ENCODE data around the gene SPTLC3. TPM values are rescaled to one million over a fixed set of nuclear protein-coding genes. Genes with fewer than 3 reads are reported as not detected.
A peak's percentile ranks its signal among the peaks of the same experiment; 100 is the strongest.

SPTLC3 gene
- total RNA-seq, 1 donor from 2014 or later: 10.6 TPM

GRCh38 chr20:13117200-13117599, 108.4 kb downstream of the SPTLC3 start:
- DNase-seq (ENCODE audit: extremely low spot score, unreplicated experiment): no peak
- Mint-ChIP-seq H3K27me3 (no peaks in the 10 kb centered on the region), H3K27ac (no peak overlapping the region), H3K9me3 (no peaks in the 10 kb centered on the region), H3K36me3 (no peaks in the 10 kb centered on the region), H3K4me1 (ENCODE audit: unreplicated experiment) (peaks cover 15% of the 10 kb centered on the region), H3K4me3 (no peak overlapping the region)
- no peak for TF ChIP-seq CTCF (conservative IDR thresholded peaks at IDR 0.05)

- no peak for DNase-seq (ENCODE audit: extremely low spot score, unreplicated experiment)
- Mint-ChIP-seq H3K36me3 (no peaks in the 10 kb centered on the region), H3K4me1 (ENCODE audit: unreplicated experiment) (peaks cover 14% of the 10 kb centered on the region), H3K9me3 (no peaks in the 10 kb centered on the region), H3K27ac (no peak overlapping the region), H3K4me3 (no peak overlapping the region), H3K27me3 (no peaks in the 10 kb centered on the region)
- TF ChIP-seq CTCF (conservative IDR thresholded peaks at IDR 0.05): no peak
These were observed 109.9 kb downstream of the SPTLC3 start for GRCh38 chr20:13118676-13119075.

GRCh38 chr20:13119583-13119982, 110.8 kb downstream of the SPTLC3 start:
- Mint-ChIP-seq H3K4me1 (ENCODE audit: unreplicated experiment) (peaks cover 11% of the 10 kb centered on the region), H3K36me3 (peaks cover 3% of the 10 kb centered on the region), H3K27me3 (no peaks in the 10 kb centered on the region), H3K9me3 (no peaks in the 10 kb centered on the region), H3K27ac (no peak overlapping the region), H3K4me3 (no peak overlapping the region)
- DNase-seq (ENCODE audit: extremely low spot score, unreplicated experiment): no peak
- TF ChIP-seq CTCF (conservative IDR thresholded peaks at IDR 0.05): peak; percentile 95

GRCh38 chr20:13120471-13120870, 111.7 kb downstream of the SPTLC3 start:
- Mint-ChIP-seq H3K4me1 (ENCODE audit: unreplicated experiment) (peaks cover 11% of the 10 kb centered on the region), H3K4me3 (no peak overlapping the region), H3K27ac (no peak overlapping the region), H3K9me3 (no peaks in the 10 kb centered on the region), H3K27me3 (no peaks in the 10 kb centered on the region), H3K36me3 (peaks cover 3% of the 10 kb centered on the region)
- DNase-seq (ENCODE audit: extremely low spot score, unreplicated experiment): no peak
- no peak for TF ChIP-seq CTCF (conservative IDR thresholded peaks at IDR 0.05)

GRCh38 chr20:13121840-13122515, 113.2 kb downstream of the SPTLC3 start:
- no peak for DNase-seq (ENCODE audit: extremely low spot score, unreplicated experiment)
- Mint-ChIP-seq H3K4me3 (no peak overlapping the region), H3K27me3 (no peaks in the 10 kb centered on the region), H3K36me3 (peaks cover 3% of the 10 kb centered on the region), H3K4me1 (ENCODE audit: unreplicated experiment) (peaks cover 6% of the 10 kb centered on the region), H3K27ac (no peak overlapping the region), H3K9me3 (no peaks in the 10 kb centered on the region)
- TF ChIP-seq CTCF (conservative IDR thresholded peaks at IDR 0.05): no peak
